ENCODE results near the gene THOC3. TPM values are rescaled to one million over a fixed set of nuclear protein-coding genes. Genes with fewer than 3 reads are reported as not detected.
"Not testable (repeated sequence)": the region's sequence is repeated elsewhere in the genome, so short reads cannot be mapped to it uniquely, and the experiment has no call there.

Gene THOC3
- total and polyA plus RNA-seq, 2 experiments from 2014 or later = 66.7 to 146 TPM

- DNase-seq (ENCODE audit: low spot score) = not testable (repeated sequence)
Measured at GRCh38 chr5:175995506-175995905, 27.4 kb upstream of the THOC3 start.

GRCh38 chr5:175979371-175979995, 11.4 kb upstream of the THOC3 start:
- not testable (repeated sequence) for H3K36me3 Mint-ChIP-seq (ENCODE audit: low read depth); H3K27ac ChIP-seq (ENCODE audit: low read depth); H3K9me2 ChIP-seq (ENCODE audit: insufficient read depth); H3K4me1 ChIP-seq (ENCODE audit: insufficient read depth); H3K4me1 Mint-ChIP-seq; H3K36me3 ChIP-seq (ENCODE audit: insufficient read depth); H3K4me3 Mint-ChIP-seq; H3F3A ChIP-seq (replicated peaks; ENCODE audit: low read depth); H3K4me2 ChIP-seq; DNase-seq (ENCODE audit: low spot score); H3K79me2 ChIP-seq (replicated peaks; ENCODE audit: insufficient read depth); H3K27me3 Mint-ChIP-seq (ENCODE audit: insufficient read depth, low read depth, poor library complexity); H3K27ac Mint-ChIP-seq; H4K20me1 ChIP-seq (replicated peaks; ENCODE audit: insufficient read depth); H3K4me3 ChIP-seq; H2AFZ ChIP-seq; H3K9me3 Mint-ChIP-seq; H3K27me3 ChIP-seq (ENCODE audit: insufficient read depth)
- ATAC-seq = peak; percentile 83

More at GRCh38 chr5:175995506-175995905, 27.4 kb upstream of the THOC3 start:
- H3K79me2 ChIP-seq (replicated peaks; ENCODE audit: insufficient read depth); H3K36me3 Mint-ChIP-seq (ENCODE audit: low read depth); H3K4me3 Mint-ChIP-seq; H3K9me3 Mint-ChIP-seq; H3K27ac ChIP-seq (ENCODE audit: low read depth); H2AFZ ChIP-seq; H3K4me1 ChIP-seq (ENCODE audit: insufficient read depth); H3F3A ChIP-seq (replicated peaks; ENCODE audit: low read depth); H4K20me1 ChIP-seq (replicated peaks; ENCODE audit: insufficient read depth); H3K9me2 ChIP-seq (ENCODE audit: insufficient read depth); H3K4me3 ChIP-seq; H3K27me3 Mint-ChIP-seq (ENCODE audit: insufficient read depth, low read depth, poor library complexity); ATAC-seq; H3K27ac Mint-ChIP-seq; H3K4me1 Mint-ChIP-seq; H3K27me3 ChIP-seq (ENCODE audit: insufficient read depth); H3K4me2 ChIP-seq; H3K36me3 ChIP-seq (ENCODE audit: insufficient read depth): not testable (repeated sequence)

GRCh38 chr5:175968381-175968780, 266 bp upstream of the THOC3 start:
- not testable (repeated sequence) for H3K9me2 ChIP-seq (ENCODE audit: insufficient read depth); H3K4me1 Mint-ChIP-seq; H3K36me3 ChIP-seq (ENCODE audit: insufficient read depth); H3K79me2 ChIP-seq (replicated peaks; ENCODE audit: insufficient read depth); H3K9me3 Mint-ChIP-seq; DNase-seq (ENCODE audit: low spot score); H3K27me3 ChIP-seq (ENCODE audit: insufficient read depth); H3K27ac Mint-ChIP-seq; H3K27me3 Mint-ChIP-seq (ENCODE audit: insufficient read depth, low read depth, poor library complexity); H3F3A ChIP-seq (replicated peaks; ENCODE audit: low read depth); H2AFZ ChIP-seq; H3K36me3 Mint-ChIP-seq (ENCODE audit: low read depth); H3K4me1 ChIP-seq (ENCODE audit: insufficient read depth); H3K27ac ChIP-seq (ENCODE audit: low read depth); H4K20me1 ChIP-seq (replicated peaks; ENCODE audit: insufficient read depth)
- H3K4me3 Mint-ChIP-seq = peak overlapping the region; percentile 47; the same call in 1 of the 3 replicates
- H3K4me2 ChIP-seq = peak overlapping the region; percentile 74
- ATAC-seq = peak; percentile 52
- peak overlapping the region; percentile 88 for H3K4me3 ChIP-seq

- not testable (repeated sequence) for H3K4me3 ChIP-seq; H3K27ac ChIP-seq (ENCODE audit: low read depth); H3K4me1 ChIP-seq (ENCODE audit: insufficient read depth); H3K27me3 Mint-ChIP-seq (ENCODE audit: insufficient read depth, low read depth, poor library complexity); H3F3A ChIP-seq (replicated peaks; ENCODE audit: low read depth); H4K20me1 ChIP-seq (replicated peaks; ENCODE audit: insufficient read depth); H3K27me3 ChIP-seq (ENCODE audit: insufficient read depth); H2AFZ ChIP-seq; H3K4me2 ChIP-seq; H3K27ac Mint-ChIP-seq; H3K9me2 ChIP-seq (ENCODE audit: insufficient read depth); H3K36me3 ChIP-seq (ENCODE audit: insufficient read depth); ATAC-seq; H3K4me3 Mint-ChIP-seq; H3K79me2 ChIP-seq (replicated peaks; ENCODE audit: insufficient read depth); DNase-seq (ENCODE audit: low spot score); H3K4me1 Mint-ChIP-seq; H3K9me3 Mint-ChIP-seq
- H3K36me3 Mint-ChIP-seq (ENCODE audit: low read depth) = peaks cover 12% of the 10 kb centered on the region
Measured at GRCh38 chr5:175962329-175962728, 5.8 kb downstream of the THOC3 start.

- not testable (repeated sequence) for H3K27me3 ChIP-seq (ENCODE audit: insufficient read depth); H4K20me1 ChIP-seq (replicated peaks; ENCODE audit: insufficient read depth); H3K4me1 ChIP-seq (ENCODE audit: insufficient read depth); H3K79me2 ChIP-seq (replicated peaks; ENCODE audit: insufficient read depth); H3K27me3 Mint-ChIP-seq (ENCODE audit: insufficient read depth, low read depth, poor library complexity); H3K27ac ChIP-seq (ENCODE audit: low read depth); H3K9me3 Mint-ChIP-seq; H3K36me3 ChIP-seq (ENCODE audit: insufficient read depth); ATAC-seq; H3K36me3 Mint-ChIP-seq (ENCODE audit: low read depth); H3F3A ChIP-seq (replicated peaks; ENCODE audit: low read depth); H3K4me3 Mint-ChIP-seq; H2AFZ ChIP-seq; H3K9me2 ChIP-seq (ENCODE audit: insufficient read depth); H3K4me3 ChIP-seq; H3K4me2 ChIP-seq; H3K27ac Mint-ChIP-seq; DNase-seq (ENCODE audit: low spot score); H3K4me1 Mint-ChIP-seq
Measured at GRCh38 chr5:175960228-175960627, 7.9 kb downstream of the THOC3 start.

GRCh38 chr5:175958515-175958914, 9.6 kb downstream of the THOC3 start:
- not testable (repeated sequence) for H3F3A ChIP-seq (replicated peaks; ENCODE audit: low read depth); H3K79me2 ChIP-seq (replicated peaks; ENCODE audit: insufficient read depth); H3K4me1 ChIP-seq (ENCODE audit: insufficient read depth); H3K4me2 ChIP-seq; ATAC-seq; H3K4me3 Mint-ChIP-seq; H3K4me1 Mint-ChIP-seq; H2AFZ ChIP-seq; H3K27me3 Mint-ChIP-seq (ENCODE audit: insufficient read depth, low read depth, poor library complexity); H3K36me3 ChIP-seq (ENCODE audit: insufficient read depth); H3K27ac Mint-ChIP-seq; H3K36me3 Mint-ChIP-seq (ENCODE audit: low read depth); H3K27me3 ChIP-seq (ENCODE audit: insufficient read depth); H3K4me3 ChIP-seq; H3K27ac ChIP-seq (ENCODE audit: low read depth); H3K9me2 ChIP-seq (ENCODE audit: insufficient read depth); H3K9me3 Mint-ChIP-seq; DNase-seq (ENCODE audit: low spot score); H4K20me1 ChIP-seq (replicated peaks; ENCODE audit: insufficient read depth)

GRCh38 chr5:175954107-175954506, 14.0 kb downstream of the THOC3 start:
- not testable (repeated sequence) for ATAC-seq; H3K27ac Mint-ChIP-seq; H3K27ac ChIP-seq (ENCODE audit: low read depth); H3F3A ChIP-seq (replicated peaks; ENCODE audit: low read depth); H3K9me2 ChIP-seq (ENCODE audit: insufficient read depth); H3K4me3 ChIP-seq; H3K79me2 ChIP-seq (replicated peaks; ENCODE audit: insufficient read depth); H3K36me3 Mint-ChIP-seq (ENCODE audit: low read depth); H3K4me3 Mint-ChIP-seq; H3K4me1 ChIP-seq (ENCODE audit: insufficient read depth); H3K4me2 ChIP-seq; H3K27me3 ChIP-seq (ENCODE audit: insufficient read depth); H3K9me3 Mint-ChIP-seq; H3K27me3 Mint-ChIP-seq (ENCODE audit: insufficient read depth, low read depth, poor library complexity); H4K20me1 ChIP-seq (replicated peaks; ENCODE audit: insufficient read depth); H3K36me3 ChIP-seq (ENCODE audit: insufficient read depth); H3K4me1 Mint-ChIP-seq; DNase-seq (ENCODE audit: low spot score); H2AFZ ChIP-seq
